Mesendoderm (in vitro differentiated cells): ENCODE data around the gene CCDC192.

Source experiments
- DNase-seq: peaks from one replicate; pipeline ENCODE4 v3.0.0; 2013
- H2AK5ac ChIP-seq: 2 replicates; pipeline ENCODE4 v1.6.1; 2013; ENCODE audit warnings: low read length, inconsistent platforms
- H2BK120ac ChIP-seq: 2 replicates; pipeline ENCODE4 v1.6.1; 2013; ENCODE audit warnings: low read depth, mild to moderate bottlenecking, low read length, moderate library complexity, mixed read lengths
- H2BK15ac ChIP-seq: replicated peaks from 2 replicates; pipeline ENCODE4 v1.6.1; 2013; ENCODE audit warnings: low read depth, mild to moderate bottlenecking, moderate library complexity
- H2BK5ac ChIP-seq: 2 replicates; pipeline ENCODE4 v1.6.1; 2013; ENCODE audit warnings: low read length, inconsistent platforms
- H3K18ac ChIP-seq: 2 replicates; pipeline ENCODE4 v1.6.1; 2013; ENCODE audit warnings: mild to moderate bottlenecking, low read length, mixed read lengths
- H3K23ac ChIP-seq: one replicate; pipeline ENCODE4 v1.6.1; 2013; ENCODE audit warnings: low read length
- H3K27ac ChIP-seq: 2 replicates; pipeline ENCODE4 v1.5.1; 2013; ENCODE audit warnings: low read depth, mild to moderate bottlenecking, inconsistent platforms, low read length, moderate library complexity
- H3K27me3 ChIP-seq: 2 replicates; pipeline ENCODE4 v1.6.1; 2013; ENCODE audit warnings: low read length, control low read depth, mild to moderate bottlenecking, inconsistent platforms; ENCODE audit not compliant: insufficient read depth, poor library complexity
- H3K36me3 ChIP-seq: 2 replicates; pipeline ENCODE4 v1.6.1; 2013; ENCODE audit warnings: low read length, inconsistent platforms; ENCODE audit not compliant: control insufficient read depth, insufficient read depth
- H3K4ac ChIP-seq: one replicate; pipeline ENCODE4 v1.6.1; 2013; ENCODE audit warnings: low read depth, mild to moderate bottlenecking, low read length, moderate library complexity
- H3K4me1 ChIP-seq: 2 replicates; pipeline ENCODE4 v1.6.1; 2013; ENCODE audit warnings: low read depth, low read length, inconsistent platforms; ENCODE audit not compliant: control insufficient read depth
- H3K4me2 ChIP-seq: 2 replicates; pipeline ENCODE4 v1.6.1; 2013; ENCODE audit warnings: low read length
- H3K4me3 ChIP-seq: 2 replicates; pipeline ENCODE4 v1.5.1; 2013; ENCODE audit warnings: mild to moderate bottlenecking, low read length
- H3K56ac ChIP-seq: one replicate; pipeline ENCODE4 v1.6.1; 2013; ENCODE audit warnings: low read length
- H3K79me1 ChIP-seq: 2 replicates; pipeline ENCODE4 v1.6.1; 2013; ENCODE audit warnings: low read length, inconsistent platforms
- H3K79me2 ChIP-seq: 2 replicates; pipeline ENCODE4 v1.6.1; 2013; ENCODE audit warnings: mild to moderate bottlenecking, low read length; ENCODE audit not compliant: control insufficient read depth, insufficient read depth
- H3K9ac ChIP-seq: 2 replicates; pipeline ENCODE4 v1.6.1; 2013; ENCODE audit warnings: low read length, inconsistent platforms
- H4K5ac ChIP-seq: one replicate; pipeline ENCODE4 v1.6.1; 2013; ENCODE audit warnings: low read length
- H4K8ac ChIP-seq: one replicate; pipeline ENCODE4 v1.6.1; 2013; ENCODE audit warnings: low read depth, mild to moderate bottlenecking, control low read depth, low read length, moderate library complexity
- WGBS: extraction: QIAGEN DNeasy Blood & Tissue Kit; methylation state at CpG from one replicate; pipeline ENCODE4 v1.1.7; 2013; ENCODE audit warnings: low lambda C conversion rate, missing lambda C conversion rate; ENCODE audit not compliant: insufficient coverage; ENCODE audit errors: extremely low coverage; 5-methylcytosine and 5-hydroxymethylcytosine counted together

The CCDC192 gene

GRCh38 chr5:127694518-127695171 is 8.5 kb upstream of the CCDC192 start:
- no CpG with 5 or more reads among the region's 1 CpG for WGBS
- Histone ChIP-seq H3K4me2 (no peak overlapping the region), H4K5ac (no peak overlapping the region)

GRCh38 chr5:127695346-127695745 is 7.8 kb upstream of the CCDC192 start:
- no peaks in the 10 kb centered on the region for H3K27me3 ChIP-seq
- no peak overlapping the region for H3K9ac ChIP-seq
- no peak overlapping the region for H2AK5ac ChIP-seq
- no peak overlapping the region for H3K56ac ChIP-seq
- no peak overlapping the region for H3K4me2 ChIP-seq
- no peak overlapping the region for H3K27ac ChIP-seq
- no peak overlapping the region for H2BK120ac ChIP-seq
- H3K79me1 ChIP-seq, result no peaks in the 10 kb centered on the region
- no peak for DNase-seq
- no peak overlapping the region for H2BK5ac ChIP-seq
- H4K8ac ChIP-seq, result no peak overlapping the region
- H3K4ac ChIP-seq, result no peak overlapping the region
- no peak overlapping the region for H3K23ac ChIP-seq
- H3K4me3 ChIP-seq, result no peak overlapping the region
- H4K5ac ChIP-seq, result no peak overlapping the region
- H3K18ac ChIP-seq, result no peak overlapping the region
- no peaks in the 10 kb centered on the region for H3K4me1 ChIP-seq
- H3K36me3 ChIP-seq, result no peaks in the 10 kb centered on the region
- H3K79me2 ChIP-seq, result no peaks in the 10 kb centered on the region
- H2BK15ac ChIP-seq, result no peak overlapping the region

More at GRCh38 chr5:127694518-127695171, 8.5 kb upstream of the CCDC192 start:
- Histone ChIP-seq H3K4ac (no peak overlapping the region), H2BK15ac (no peak overlapping the region), H2BK120ac (no peak overlapping the region), H3K27ac (no peak overlapping the region), H3K23ac (no peak overlapping the region), H3K36me3 (no peaks in the 10 kb centered on the region), H3K4me1 (no peaks in the 10 kb centered on the region), H3K79me2 (no peaks in the 10 kb centered on the region), H2AK5ac (no peak overlapping the region), H3K56ac (no peak overlapping the region), H3K9ac (no peak overlapping the region), H2BK5ac (no peak overlapping the region), H3K18ac (no peak overlapping the region), H4K8ac (no peak overlapping the region), H3K4me3 (no peak overlapping the region), H3K79me1 (no peaks in the 10 kb centered on the region), H3K27me3 (no peaks in the 10 kb centered on the region)
- no peak for DNase-seq

GRCh38 chr5:127696683-127697082 is 6.5 kb upstream of the CCDC192 start:
- Histone ChIP-seq H2BK15ac (no peak overlapping the region), H3K27ac (no peak overlapping the region), H3K18ac (no peak overlapping the region), H3K56ac (no peak overlapping the region), H3K4ac (no peak overlapping the region), H4K8ac (no peak overlapping the region), H3K4me2 (no peak overlapping the region), H3K79me1 (no peaks in the 10 kb centered on the region), H2BK5ac (no peak overlapping the region), H3K4me3 (no peak overlapping the region), H2AK5ac (no peak overlapping the region), H3K23ac (no peak overlapping the region), H2BK120ac (no peak overlapping the region), H3K9ac (no peak overlapping the region), H3K79me2 (no peaks in the 10 kb centered on the region), H4K5ac (no peak overlapping the region), H3K27me3 (no peaks in the 10 kb centered on the region), H3K4me1 (no peaks in the 10 kb centered on the region), H3K36me3 (no peaks in the 10 kb centered on the region)
- no CpG with 5 or more reads among the region's 6 CpGs for WGBS
- peak; percentile 34 for DNase-seq

GRCh38 chr5:127697894-127698600 is 5.1 kb upstream of the CCDC192 start:
- DNase-seq, result no peak

GRCh38 chr5:127699416-127699815 is 3.8 kb upstream of the CCDC192 start:
- Histone ChIP-seq H3K79me2 (no peaks in the 10 kb centered on the region), H3K4me2 (no peak overlapping the region), H3K4me3 (no peak overlapping the region), H3K4me1 (no peaks in the 10 kb centered on the region), H3K27ac (no peak overlapping the region), H2BK15ac (no peak overlapping the region), H3K79me1 (no peaks in the 10 kb centered on the region), H2BK5ac (no peak overlapping the region), H3K9ac (no peak overlapping the region), H3K27me3 (no peaks in the 10 kb centered on the region), H3K18ac (peak overlapping the region; percentile 23), H3K36me3 (no peaks in the 10 kb centered on the region), H4K8ac (no peak overlapping the region), H2BK120ac (no peak overlapping the region), H3K4ac (no peak overlapping the region), H3K56ac (no peak overlapping the region), H2AK5ac (no peak overlapping the region), H4K5ac (no peak overlapping the region), H3K23ac (no peak overlapping the region)
- WGBS, result no CpG with 5 or more reads among the region's 5 CpGs
- DNase-seq, result no peak

More at GRCh38 chr5:127697894-127698600, 5.1 kb upstream of the CCDC192 start:
- no peak overlapping the region for H4K8ac ChIP-seq
- no peaks in the 10 kb centered on the region for H3K79me2 ChIP-seq
- no CpG with 5 or more reads among the region's 2 CpGs for WGBS
- H3K4me1 ChIP-seq, result no peaks in the 10 kb centered on the region
- no peak overlapping the region for H2BK5ac ChIP-seq
- no peak overlapping the region for H3K4ac ChIP-seq
- H3K23ac ChIP-seq, result no peak overlapping the region
- H3K36me3 ChIP-seq, result no peaks in the 10 kb centered on the region
- no peak overlapping the region for H4K5ac ChIP-seq
- no peak overlapping the region for H3K4me2 ChIP-seq
- no peak overlapping the region for H3K27ac ChIP-seq
- no peak overlapping the region for H3K56ac ChIP-seq
- no peak overlapping the region for H3K4me3 ChIP-seq
- no peak overlapping the region for H2AK5ac ChIP-seq
- no peak overlapping the region for H2BK15ac ChIP-seq
- H3K18ac ChIP-seq, result no peak overlapping the region
- no peaks in the 10 kb centered on the region for H3K27me3 ChIP-seq
- H3K9ac ChIP-seq, result no peak overlapping the region
- H2BK120ac ChIP-seq, result no peak overlapping the region
- H3K79me1 ChIP-seq, result no peaks in the 10 kb centered on the region
